Astrocyte (in vitro differentiated cells and primary cell): ENCODE results near the gene P3H2. TPM values are rescaled to one million over a fixed set of nuclear protein-coding genes. Genes with fewer than 3 reads are reported as not detected.

Experiments used
- DNase-seq: peaks from one replicate; pipeline ENCODE4 v3.0.0-alpha.2; 2010; ENCODE audit warnings: low read depth
- FAIRE-seq: peaks from 2 replicates; lab custom pipeline; 2011; peaks lifted over from hg19 to GRCh38; lab: Jason Lieb, UNC
- H2AFZ ChIP-seq: 2 replicates; pipeline ENCODE4 v1.6.0; 2012; ENCODE audit warnings: low read depth, low read length, inconsistent platforms
- H3K27ac ChIP-seq: 2 replicates; pipeline ENCODE4 v1.5.1; 2011; ENCODE audit warnings: low read depth, low read length, inconsistent platforms
- H3K27me3 ChIP-seq: 2 replicates; pipeline ENCODE4 v1.6.0; 2011; ENCODE audit warnings: low read length, inconsistent platforms; ENCODE audit not compliant: insufficient read depth
- H3K36me3 ChIP-seq: 2 replicates; pipeline ENCODE4 v1.5.1; 2011; ENCODE audit warnings: low read length, inconsistent platforms; ENCODE audit not compliant: insufficient read depth
- H3K4me1 ChIP-seq: 2 replicates; pipeline ENCODE4 v1.5.1; 2011; ENCODE audit warnings: low read length, inconsistent platforms; ENCODE audit not compliant: insufficient read depth
- H3K4me2 ChIP-seq: 2 replicates; pipeline ENCODE4 v1.6.0; 2012; ENCODE audit warnings: low read length, inconsistent platforms
- H3K4me3 ChIP-seq: 2 replicates; pipeline ENCODE4 v1.5.1; 2011; ENCODE audit warnings: low read depth, mild to moderate bottlenecking, low read length, inconsistent platforms; ENCODE audit not compliant: insufficient read depth
- H3K79me2 ChIP-seq: 2 replicates; pipeline ENCODE4 v1.6.0; 2012; ENCODE audit warnings: mild to moderate bottlenecking, low read length, inconsistent platforms; ENCODE audit not compliant: insufficient read depth
- H3K9ac ChIP-seq: 2 replicates; pipeline ENCODE4 v1.6.0; 2012; ENCODE audit warnings: mild to moderate bottlenecking, low read length, inconsistent platforms
- H3K9me3 ChIP-seq: 2 replicates; pipeline ENCODE4 v1.5.1; 2012; ENCODE audit warnings: low read depth, mild to moderate bottlenecking, low read length, inconsistent platforms; ENCODE audit not compliant: insufficient read depth
- H4K20me1 ChIP-seq: 2 replicates; pipeline ENCODE4 v1.6.0; 2012; ENCODE audit warnings: low read length, inconsistent platforms; ENCODE audit not compliant: insufficient read depth
- H3K27ac Mint-ChIP-seq: one replicate; pipeline ENCODE4 v1.8.0; 2021; ENCODE audit warnings: mild to moderate bottlenecking, mixed read lengths; ENCODE audit not compliant: unreplicated experiment
- H3K27me3 Mint-ChIP-seq: one replicate; pipeline ENCODE4 v1.8.0; 2021; ENCODE audit warnings: low read depth, mixed read lengths; ENCODE audit not compliant: unreplicated experiment
- H3K36me3 Mint-ChIP-seq: one replicate; pipeline ENCODE4 v1.8.0; 2021; ENCODE audit warnings: low read depth, mixed read lengths; ENCODE audit not compliant: unreplicated experiment
- H3K4me1 Mint-ChIP-seq: one replicate; pipeline ENCODE4 v1.8.0; 2021; ENCODE audit warnings: low read depth, mixed read lengths; ENCODE audit not compliant: unreplicated experiment
- H3K4me3 Mint-ChIP-seq: one replicate; pipeline ENCODE4 v1.8.0; 2021; ENCODE audit warnings: mild to moderate bottlenecking, moderate library complexity, mixed read lengths; ENCODE audit not compliant: unreplicated experiment
- H3K9me3 Mint-ChIP-seq: one replicate; pipeline ENCODE4 v1.8.0; 2021; ENCODE audit warnings: mild to moderate bottlenecking, mixed read lengths; ENCODE audit not compliant: unreplicated experiment
- CTCF ChIP-seq: IDR thresholded peaks from 2 replicates; pipeline ENCODE4 v1.5.1; 2011; ENCODE audit warnings: low read depth, mild to moderate bottlenecking, inconsistent platforms, low read length, moderate library complexity; ENCODE audit not compliant: insufficient read depth
- EZH2 ChIP-seq: IDR thresholded peaks from 2 replicates; pipeline ENCODE4 v1.6.1; 2012; ENCODE audit warnings: mild to moderate bottlenecking, low read length, inconsistent platforms; ENCODE audit not compliant: insufficient read depth
- total RNA-seq: library from RNA; stranded (reverse); gene quantifications from 2 replicates; pipeline ENCODE4 v1.2.1, GENCODE V29; 2021

The P3H2 gene
- total RNA-seq, 1 donor from 2014 or later, result 57.7 TPM

DNA sequence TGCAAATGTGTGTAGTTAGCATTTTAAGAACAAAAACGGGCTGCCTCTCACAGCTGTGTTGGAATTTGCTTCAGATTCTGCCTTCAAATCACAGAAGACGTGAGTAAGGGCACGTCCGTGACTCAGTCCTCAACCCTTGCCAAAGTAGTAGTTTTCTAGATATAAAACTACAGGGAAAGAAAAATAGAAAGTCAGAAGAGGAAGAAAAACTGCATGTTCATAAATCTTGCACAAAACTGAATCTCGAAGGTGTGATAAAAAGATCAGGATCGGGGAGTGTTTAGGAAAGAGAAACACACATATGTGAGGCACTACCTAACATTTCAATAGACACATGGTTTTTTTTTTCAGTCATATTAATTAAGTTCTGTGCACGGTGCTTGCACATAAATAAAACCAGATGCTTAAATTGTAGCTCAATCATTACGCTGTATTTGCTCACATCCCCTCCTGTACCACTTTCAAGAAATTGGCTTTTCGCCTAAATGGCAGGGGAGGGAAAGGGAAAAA lies 71.7 kb downstream of the P3H2 start:
- no peak overlapping the region for H2AFZ ChIP-seq
- H3K9ac ChIP-seq, result peak overlapping the region; percentile 55
- peaks cover 47% of the 10 kb centered on the region for H3K4me1 Mint-ChIP-seq

GRCh38 chr3:190044974-190045373 lies 75.7 kb downstream of the P3H2 start:
- H3K4me1 Mint-ChIP-seq, result peaks cover 45% of the 10 kb centered on the region
- Histone ChIP-seq H3K27me3 (no peaks in the 10 kb centered on the region), H3K9ac (no peak overlapping the region), H4K20me1 (no peaks in the 10 kb centered on the region), H3K4me1 (peaks cover 10% of the 10 kb centered on the region), H3K79me2 (no peaks in the 10 kb centered on the region), H3K27ac (no peak overlapping the region), H3K4me3 (no peak overlapping the region), H3K9me3 (no peaks in the 10 kb centered on the region), H3K36me3 (no peaks in the 10 kb centered on the region), H2AFZ (no peak overlapping the region), H3K4me2 (no peak overlapping the region)
- no peak for FAIRE-seq
- H3K9me3 Mint-ChIP-seq, result no peaks in the 10 kb centered on the region
- DNase-seq, result no peak
- TF ChIP-seq CTCF (no peak), EZH2 (no peak)
- no peak overlapping the region for H3K27ac Mint-ChIP-seq
- H3K4me3 Mint-ChIP-seq, result no peak overlapping the region
- no peaks in the 10 kb centered on the region for H3K36me3 Mint-ChIP-seq
- H3K27me3 Mint-ChIP-seq, result no peaks in the 10 kb centered on the region

More for the DNA sequence above, 71.7 kb downstream of the P3H2 start:
- H3K27me3 Mint-ChIP-seq, result no peaks in the 10 kb centered on the region
- Histone ChIP-seq H4K20me1 (no peaks in the 10 kb centered on the region), H3K79me2 (no peaks in the 10 kb centered on the region), H3K4me2 (peak overlapping the region; percentile 80), H3K4me1 (peaks cover 12% of the 10 kb centered on the region), H3K27ac (peak overlapping the region; percentile 33), H3K27me3 (no peaks in the 10 kb centered on the region), H3K9me3 (no peaks in the 10 kb centered on the region), H3K36me3 (no peaks in the 10 kb centered on the region), H3K4me3 (peak overlapping the region; percentile 49)
- no peaks in the 10 kb centered on the region for H3K9me3 Mint-ChIP-seq
- H3K4me3 Mint-ChIP-seq, result no peak overlapping the region
- peak overlapping the region; percentile 64 for H3K27ac Mint-ChIP-seq
- no peaks in the 10 kb centered on the region for H3K36me3 Mint-ChIP-seq
- TF ChIP-seq CTCF (no peak), EZH2 (no peak)
- peak; percentile 82 for DNase-seq
- FAIRE-seq, result peak; percentile 66

DNA sequence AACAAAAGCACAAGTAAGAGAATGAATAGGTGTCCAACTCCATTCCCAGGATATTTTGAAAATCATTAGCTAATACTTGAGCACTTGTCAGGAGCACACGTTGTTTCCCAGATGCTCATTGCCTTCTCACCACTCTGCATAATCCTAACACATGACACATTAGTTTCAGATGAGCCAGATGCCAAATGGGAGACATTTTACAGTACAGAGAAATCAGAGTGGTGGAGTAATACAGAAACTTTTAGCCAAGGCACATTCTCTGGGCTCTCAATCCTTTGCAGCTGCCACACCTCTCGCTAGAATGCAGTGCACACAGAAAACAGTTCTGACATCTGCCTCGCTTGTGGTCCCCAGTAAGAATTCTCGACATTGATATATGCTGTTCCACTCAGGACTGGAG lies 76.6 kb downstream of the P3H2 start:
- TF ChIP-seq CTCF, result no peak
- TF ChIP-seq EZH2, result no peak
- Mint-ChIP-seq H3K27ac (peak overlapping the region; percentile 6), H3K27me3 (no peaks in the 10 kb centered on the region), H3K36me3 (no peaks in the 10 kb centered on the region), H3K4me3 (no peak overlapping the region), H3K9me3 (no peaks in the 10 kb centered on the region), H3K4me1 (peaks cover 37% of the 10 kb centered on the region)
- no peaks in the 10 kb centered on the region for H3K79me2 ChIP-seq
- no peak overlapping the region for H2AFZ ChIP-seq
- H3K9ac ChIP-seq, result no peak overlapping the region
- FAIRE-seq (peak; percentile 34), DNase-seq (peak; percentile 75)
- H3K36me3 ChIP-seq, result no peaks in the 10 kb centered on the region
- no peak overlapping the region for H3K4me3 ChIP-seq
- H3K4me2 ChIP-seq, result no peak overlapping the region
- H3K4me1 ChIP-seq, result peaks cover 5% of the 10 kb centered on the region
- no peaks in the 10 kb centered on the region for H4K20me1 ChIP-seq
- no peak overlapping the region for H3K27ac ChIP-seq
- H3K9me3 ChIP-seq, result no peaks in the 10 kb centered on the region
- H3K27me3 ChIP-seq, result no peaks in the 10 kb centered on the region
